Stimulated activated CD4-positive, alpha-beta T cell treated with anti-CD3 and anti-CD28 coated beads, Interleukin-4, amount 100 ng/mL, for 4 hours (primary cell): ENCODE data around the gene PPARG.

Experiments
- DNase-seq, 2 experiments: peaks; one replicate each; pipeline ENCODE4 v3.0.0-alpha.2; 2020

The PPARG gene

GRCh38 chr3:12313519-12313918 lies 24.6 kb downstream of the PPARG start:
- no peak for DNase-seq

GRCh38 chr3:12316253-12316652 lies 27.4 kb downstream of the PPARG start:
- no peak for DNase-seq

- no peak for DNase-seq
Measured at GRCh38 chr3:12316729-12317351, 28.0 kb downstream of the PPARG start.

- DNase-seq = no peak
Measured at GRCh38 chr3:12317914-12318313, 29.0 kb downstream of the PPARG start.

- no peak for DNase-seq
Measured at GRCh38 chr3:12318758-12319621, 30.1 kb downstream of the PPARG start.

GRCh38 chr3:12321015-12321414 lies 32.1 kb downstream of the PPARG start:
- DNase-seq = no peak

- no peak for DNase-seq
Measured at GRCh38 chr3:12323237-12323636, 34.4 kb downstream of the PPARG start.

GRCh38 chr3:12325586-12326515 lies 37.0 kb downstream of the PPARG start:
- DNase-seq = no peak

- no peak for DNase-seq
Measured at GRCh38 chr3:12327021-12327420, 38.2 kb downstream of the PPARG start.

GRCh38 chr3:12328132-12328836 lies 39.4 kb downstream of the PPARG start:
- no peak for DNase-seq

- no peak for DNase-seq
Measured at GRCh38 chr3:12328837-12329462, 40.1 kb downstream of the PPARG start.

- no peak for DNase-seq
Measured at GRCh38 chr3:12334786-12335185, 45.9 kb downstream of the PPARG start.

- no peak for DNase-seq
Measured at GRCh38 chr3:12335421-12335820, 46.6 kb downstream of the PPARG start.

- no peak for DNase-seq
Measured at GRCh38 chr3:12336099-12336498, 47.2 kb downstream of the PPARG start.

- no peak for DNase-seq
Measured at GRCh38 chr3:12338595-12339546, 50.0 kb downstream of the PPARG start.

GRCh38 chr3:12339701-12340480 lies 51.0 kb downstream of the PPARG start:
- DNase-seq = no peak

- DNase-seq = no peak
Measured at GRCh38 chr3:12340506-12340905, 51.6 kb downstream of the PPARG start.

GRCh38 chr3:12342151-12342550 lies 53.3 kb downstream of the PPARG start:
- no peak for DNase-seq

GRCh38 chr3:12343047-12343501 lies 54.2 kb downstream of the PPARG start:
- DNase-seq = no peak

- DNase-seq = no peak
Measured at GRCh38 chr3:12345141-12345561, 56.3 kb downstream of the PPARG start.
